Stimulated activated naive CD8-positive, alpha-beta T cell treated with anti-CD3 and anti-CD28 coated beads, Interleukin-15, Interleukin-2, amounts not matched to agents 100 U/mL and 50 U/mL, for 24 hours (primary cell): ENCODE data around the gene RAD1.
"Not testable (repeated sequence)": the region's sequence is repeated elsewhere in the genome, so short reads cannot be mapped to it uniquely, and the experiment has no call there.

Source experiments
- ATAC-seq: fragments of 150-1000 bp; cut with Tn5 transposase; one replicate; pipeline ENCODE4 v1.10.0; 2021
- DNase-seq: peaks from one replicate; pipeline ENCODE4 v3.0.0; 2021

Gene RAD1

GRCh38 chr5:34915139-34915855 is at the start of gene RAD1, which contains the start of gene BRIX1:
TSS of gene RAD1 (minus strand) at chr5:34915504. CDS start at chr5:34914892, 612 bp downstream.
TSS of gene BRIX1 (plus strand) at chr5:34915711. CDS start at chr5:34915739, 28 bp downstream.
- DNase-seq (peak; percentile 93), ATAC-seq (peak; percentile 99)

- DNase-seq (no peak), ATAC-seq (peak; percentile 83)
These were observed 44.0 kb upstream of the RAD1 start for GRCh38 chr5:34959323-34959722.

- no peak for ATAC-seq
- no peak for DNase-seq
These were observed 42.8 kb upstream of the RAD1 start for GRCh38 chr5:34957857-34958690.

GRCh38 chr5:34957321-34957720 is 42.0 kb upstream of the RAD1 start:
- DNase-seq (no peak), ATAC-seq (no peak)

- ATAC-seq: no peak
These were observed 29.2 kb upstream of the RAD1 start for GRCh38 chr5:34944460-34945047.

GRCh38 chr5:34944044-34944443 is 28.7 kb upstream of the RAD1 start:
- no peak for ATAC-seq
- no peak for DNase-seq

More at GRCh38 chr5:34944460-34945047, 29.2 kb upstream of the RAD1 start:
- no peak for DNase-seq

GRCh38 chr5:34941936-34942335 is 26.6 kb upstream of the RAD1 start:
- DNase-seq (no peak), ATAC-seq (no peak)

GRCh38 chr5:34932947-34933346 is 17.6 kb upstream of the RAD1 start:
- ATAC-seq (no peak), DNase-seq (no peak)

GRCh38 chr5:34930870-34931269 is 15.6 kb upstream of the RAD1 start:
- ATAC-seq (no peak), DNase-seq (no peak)

GRCh38 chr5:34930462-34930844 is 15.1 kb upstream of the RAD1 start:
- ATAC-seq: no peak
- DNase-seq: no peak

- DNase-seq: peak; percentile 84
- ATAC-seq: peak; percentile 81
These were observed 14.6 kb upstream of the RAD1 start for GRCh38 chr5:34929720-34930461.

GRCh38 chr5:34929134-34929719 is 13.9 kb upstream of the RAD1 start, which contains the start of gene DNAJC21:
TSS of gene DNAJC21 (plus strand) at chr5:34929559. CDS start at chr5:34929820, 261 bp downstream.
- peak; percentile 95 for ATAC-seq
- DNase-seq: peak; percentile 99

- DNase-seq (no peak), ATAC-seq (no peak)
These were observed 13.0 kb upstream of the RAD1 start for GRCh38 chr5:34928267-34928666.

- no peak for ATAC-seq
- DNase-seq: no peak
These were observed 12.5 kb upstream of the RAD1 start for GRCh38 chr5:34927785-34928184.

- no peak for ATAC-seq
- DNase-seq: no peak
These were observed 11.1 kb upstream of the RAD1 start for GRCh38 chr5:34926318-34926888.

- ATAC-seq (no peak), DNase-seq (no peak)
These were observed 9.1 kb upstream of the RAD1 start for GRCh38 chr5:34924462-34924765.

GRCh38 chr5:34923694-34924461 is 8.6 kb upstream of the RAD1 start:
- peak; percentile 95 for ATAC-seq
- no peak for DNase-seq

- peak; percentile 16 for ATAC-seq
- DNase-seq: not testable (repeated sequence)
These were observed 8.0 kb upstream of the RAD1 start for GRCh38 chr5:34923256-34923655.

GRCh38 chr5:34919077-34919476 is 3.8 kb upstream of the RAD1 start:
- DNase-seq (no peak), ATAC-seq (no peak)

GRCh38 chr5:34918025-34918424 is 2.7 kb upstream of the RAD1 start:
- DNase-seq: no peak
- ATAC-seq: no peak

- no peak for ATAC-seq
These were observed 1.2 kb upstream of the RAD1 start for GRCh38 chr5:34916518-34916917.

More at GRCh38 chr5:34916518-34916917, 1.2 kb upstream of the RAD1 start:
- DNase-seq: no peak
